OCI-M1 (cell line): ENCODE measurements around the gene PASK.
A peak's percentile ranks its signal among the peaks of the same experiment; 100 is the strongest.
"Not testable (repeated sequence)": the region's sequence is repeated elsewhere in the genome, so short reads cannot be mapped to it uniquely, and the experiment has no call there.

ENCODE experiments used
- DNase-seq: peaks from one replicate; lab custom pipeline; 2025; lab: John Stamatoyannopoulos, UW

PASK gene

GRCh38 chr2:241148891-241149674, at the start of gene PASK:
Gene PASK (minus strand): TSS chr2:241149472. CDS start chr2:241143032, 6,440 bp downstream.
- DNase-seq = peak; percentile 95

GRCh38 chr2:241198381-241199279, 49.4 kb upstream of the PASK start:
- no peak for DNase-seq

GRCh38 chr2:241197947-241198346, 48.7 kb upstream of the PASK start:
- DNase-seq = no peak

GRCh38 chr2:241197246-241197645, 48.0 kb upstream of the PASK start:
- not testable (repeated sequence) for DNase-seq

- no peak for DNase-seq
These were observed 46.3 kb upstream of the PASK start for GRCh38 chr2:241195506-241196130.

- no peak for DNase-seq
These were observed 45.5 kb upstream of the PASK start for GRCh38 chr2:241194811-241195210.

GRCh38 chr2:241193271-241193670, 44.0 kb upstream of the PASK start:
- no peak for DNase-seq

- no peak for DNase-seq
These were observed 41.8 kb upstream of the PASK start for GRCh38 chr2:241191081-241191480.

GRCh38 chr2:241190291-241190981, 41.2 kb upstream of the PASK start:
- no peak for DNase-seq

- no peak for DNase-seq
These were observed 40.6 kb upstream of the PASK start for GRCh38 chr2:241189856-241190201.

- no peak for DNase-seq
These were observed 40.0 kb upstream of the PASK start for GRCh38 chr2:241189093-241189855.

GRCh38 chr2:241188361-241189092, 39.3 kb upstream of the PASK start, which contains the start of gene ANO7:
Gene ANO7 (plus strand): TSS chr2:241188677. CDS start chr2:241190064, 1,387 bp downstream.
- no peak for DNase-seq

- no peak for DNase-seq
These were observed 38.6 kb upstream of the PASK start for GRCh38 chr2:241187918-241188234.

GRCh38 chr2:241187101-241187917, 38.0 kb upstream of the PASK start:
- DNase-seq = no peak

GRCh38 chr2:241185961-241186360, 36.7 kb upstream of the PASK start:
- DNase-seq = no peak

- DNase-seq = no peak
These were observed 35.6 kb upstream of the PASK start for GRCh38 chr2:241184901-241185300.

GRCh38 chr2:241183221-241183620, 33.9 kb upstream of the PASK start:
- no peak for DNase-seq

- no peak for DNase-seq
These were observed 33.4 kb upstream of the PASK start for GRCh38 chr2:241182531-241183133.

GRCh38 chr2:241182126-241182525, 32.9 kb upstream of the PASK start:
- no peak for DNase-seq
